GM15510 (cell line): ENCODE results near the gene MOB2.

Experiments
- POLR2A ChIP-seq: IDR thresholded peaks from 3 replicates; pipeline ENCODE4 v1.6.1; 2011; ENCODE audit warnings: borderline replicate concordance; ENCODE audit not compliant: insufficient read length; ENCODE audit errors: extremely low read depth

Gene MOB2

GRCh38 chr11:1445741-1446445, 40.7 kb downstream of the MOB2 start:
- no peak for TF ChIP-seq POLR2A

- no peak for TF ChIP-seq POLR2A
Observed at GRCh38 chr11:1444823-1445422, 41.7 kb downstream of the MOB2 start.

GRCh38 chr11:1444321-1444720, 42.3 kb downstream of the MOB2 start:
- TF ChIP-seq POLR2A, result no peak

DNA sequence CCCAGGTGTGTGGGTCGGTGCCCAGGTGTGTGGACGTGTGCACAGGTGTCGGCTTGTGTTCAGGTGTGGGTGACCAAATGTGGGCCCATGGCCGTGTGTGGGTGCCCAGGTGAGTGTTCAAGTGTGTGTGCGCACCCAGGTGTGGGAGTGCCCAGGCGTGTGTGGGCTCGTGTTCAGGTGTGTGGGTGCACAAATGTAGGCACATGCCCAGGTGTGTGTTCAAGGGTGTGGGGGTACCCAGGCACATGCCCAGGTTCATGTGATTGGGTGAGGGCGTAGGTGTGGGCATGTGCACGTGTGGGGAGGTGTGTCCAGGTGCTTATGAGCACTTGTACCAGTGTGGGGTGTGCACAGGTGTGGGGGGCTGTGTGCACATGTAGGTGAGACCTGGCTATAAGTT, 42.8 kb downstream of the MOB2 start:
- no peak for TF ChIP-seq POLR2A

DNA sequence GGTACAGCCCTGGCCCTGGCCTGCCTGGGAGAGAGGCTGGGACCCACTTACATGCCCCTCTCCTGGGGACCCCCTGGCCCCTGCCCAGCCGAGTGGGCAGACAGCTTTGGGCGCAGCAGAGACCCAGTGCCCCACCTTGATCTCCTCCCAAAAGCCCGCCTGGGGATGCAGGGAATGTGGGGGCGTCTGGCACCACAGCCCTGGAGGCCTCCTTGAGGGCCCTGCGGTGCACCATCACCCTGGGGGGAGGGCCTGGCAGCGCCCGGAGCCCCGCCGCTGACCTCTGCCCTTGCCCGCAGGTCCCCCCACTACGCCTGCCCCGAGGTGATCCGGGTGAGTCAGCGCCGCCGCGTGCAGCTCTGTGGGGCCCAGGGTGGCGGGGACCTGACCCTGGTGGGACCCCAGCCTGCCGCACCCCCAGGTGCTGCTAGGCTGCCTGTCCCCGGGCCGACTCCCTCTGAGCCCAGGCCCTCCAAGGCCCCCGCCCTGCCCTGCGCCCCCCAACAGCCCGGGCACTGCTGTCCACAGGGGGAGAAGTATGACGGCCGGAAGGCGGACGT, 43.7 kb downstream of the MOB2 start:
- TF ChIP-seq POLR2A, result no peak

DNA sequence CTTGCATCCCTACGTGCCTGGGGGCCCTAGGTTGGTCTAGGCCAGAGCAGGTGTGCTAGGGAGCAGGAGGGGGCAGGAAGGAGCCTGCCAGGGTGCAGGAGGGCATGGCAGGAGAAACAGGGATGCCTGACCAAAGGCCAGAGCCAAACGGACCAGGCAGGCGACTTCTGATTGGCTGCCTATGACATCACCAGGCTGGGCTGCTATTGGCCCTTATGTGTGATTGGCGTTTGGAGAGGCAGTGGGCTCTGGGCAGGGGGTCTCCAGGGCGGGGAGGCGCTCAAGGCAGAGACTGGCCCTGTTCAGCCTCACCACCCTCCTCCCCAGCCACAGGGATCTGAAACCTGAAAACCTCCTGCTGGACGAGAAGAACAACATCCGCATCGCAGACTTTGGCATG, 44.4 kb downstream of the MOB2 start:
- no peak for TF ChIP-seq POLR2A

- no peak for TF ChIP-seq POLR2A
Observed at GRCh38 chr11:1440496-1440895, 46.1 kb downstream of the MOB2 start.

- no peak for TF ChIP-seq POLR2A
Observed at GRCh38 chr11:1440066-1440465, 46.5 kb downstream of the MOB2 start.

DNA sequence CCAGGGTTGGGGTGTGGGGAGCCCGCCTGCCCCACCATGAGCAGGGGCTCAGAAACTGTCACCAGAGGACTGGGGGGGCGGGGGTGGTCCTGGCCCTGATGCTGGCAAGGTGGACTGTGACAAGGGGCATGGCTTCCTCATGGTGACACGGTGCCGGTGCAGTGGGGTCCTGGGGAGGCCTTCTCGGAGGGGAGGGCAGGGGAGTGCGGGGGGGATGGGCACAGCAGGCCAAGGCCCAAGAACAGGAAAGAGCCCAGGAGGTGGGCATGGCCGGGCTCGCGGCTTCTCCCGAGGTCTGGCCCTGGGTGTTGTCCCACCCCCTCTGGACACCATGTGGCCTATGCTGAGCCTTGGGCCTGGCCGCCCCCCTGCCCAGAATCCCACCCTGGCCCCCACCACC, 47.2 kb downstream of the MOB2 start:
- no peak for TF ChIP-seq POLR2A

- TF ChIP-seq POLR2A, result no peak
Observed at GRCh38 chr11:1438967-1439330, 47.6 kb downstream of the MOB2 start.

DNA sequence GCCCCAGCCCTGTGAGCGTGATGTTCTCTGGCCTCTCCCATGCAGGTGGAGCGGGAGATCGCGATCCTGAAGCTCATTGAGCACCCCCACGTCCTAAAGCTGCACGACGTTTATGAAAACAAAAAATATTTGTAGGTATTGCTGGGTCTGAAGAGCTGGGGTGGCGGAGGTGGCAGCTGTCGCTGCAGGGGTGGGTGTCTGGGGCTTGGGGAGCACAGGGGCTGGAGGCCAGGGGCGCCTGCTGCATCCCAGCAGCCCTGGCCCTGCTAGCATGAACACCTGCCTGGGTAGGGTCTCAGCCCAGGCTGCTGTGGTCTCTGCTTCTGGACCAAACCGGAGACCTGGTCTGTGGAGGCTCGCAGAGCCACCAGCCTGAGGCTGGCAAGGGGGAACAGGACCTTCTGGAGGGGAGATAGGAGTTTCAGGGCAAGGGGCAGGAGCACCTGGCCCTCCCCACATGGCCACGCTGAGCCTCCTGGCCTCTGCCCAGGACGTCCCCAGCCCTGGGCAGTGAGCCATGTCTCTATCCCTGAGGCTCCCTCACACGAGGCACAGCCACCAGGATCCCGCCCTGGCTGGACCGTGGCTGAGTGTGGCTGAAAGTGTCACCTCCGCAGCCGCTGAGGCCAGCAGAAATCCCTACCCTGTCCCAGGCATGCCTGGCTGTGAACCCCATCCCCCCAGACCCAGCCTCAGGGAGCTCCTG, 48.2 kb downstream of the MOB2 start:
- no peak for TF ChIP-seq POLR2A

- TF ChIP-seq POLR2A, result no peak
Observed at GRCh38 chr11:1437500-1437899, 49.1 kb downstream of the MOB2 start.

GRCh38 chr11:1436468-1437039, 50.0 kb downstream of the MOB2 start:
- no peak for TF ChIP-seq POLR2A

- TF ChIP-seq POLR2A, result no peak
Observed at GRCh38 chr11:1435820-1436467, 50.6 kb downstream of the MOB2 start.
